Dermis microvascular lymphatic vessel endothelial cell (primary cell): ENCODE measurements around the gene TSPAN32. TPM values are rescaled to one million over a fixed set of nuclear protein-coding genes. Genes with fewer than 3 reads are reported as not detected.

Experiments
- DNase-seq, 2 donors: peaks; one replicate each; pipeline versions ENCODE4 v3.0.0 to v3.0.0-alpha.2; 2010; ENCODE audit warnings: low read depth in 2 of 2
- total RNA-seq: library from RNA; depleted of rRNA; stranded (reverse); fragments of >200 nt; gene quantifications from 2 replicates; pipeline ENCODE4 v1.2.1, GENCODE V29; 2014

Gene TSPAN32
- total RNA-seq, 1 donor from 2014 or later = not detected

DNA sequence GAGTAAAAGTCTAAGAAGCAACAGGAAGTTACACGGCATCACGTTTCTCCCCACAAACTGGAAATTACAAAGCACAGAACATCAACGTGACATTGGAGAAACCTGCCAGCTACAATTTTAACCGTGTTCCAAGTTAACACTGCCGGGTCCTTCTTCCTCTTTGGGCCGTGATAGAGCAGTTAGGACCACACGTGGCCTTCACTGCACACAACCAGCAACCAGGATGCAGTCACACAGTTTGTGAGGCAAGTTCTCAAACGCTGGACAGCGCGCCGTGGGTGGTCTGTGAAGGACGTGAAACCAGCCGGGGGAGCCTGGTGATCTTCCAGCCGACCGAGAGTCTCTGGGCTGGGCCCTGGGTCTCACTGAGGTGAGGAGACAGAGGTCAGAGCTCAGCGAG is 14.7 kb upstream of the TSPAN32 start:
- no peak for DNase-seq

DNA sequence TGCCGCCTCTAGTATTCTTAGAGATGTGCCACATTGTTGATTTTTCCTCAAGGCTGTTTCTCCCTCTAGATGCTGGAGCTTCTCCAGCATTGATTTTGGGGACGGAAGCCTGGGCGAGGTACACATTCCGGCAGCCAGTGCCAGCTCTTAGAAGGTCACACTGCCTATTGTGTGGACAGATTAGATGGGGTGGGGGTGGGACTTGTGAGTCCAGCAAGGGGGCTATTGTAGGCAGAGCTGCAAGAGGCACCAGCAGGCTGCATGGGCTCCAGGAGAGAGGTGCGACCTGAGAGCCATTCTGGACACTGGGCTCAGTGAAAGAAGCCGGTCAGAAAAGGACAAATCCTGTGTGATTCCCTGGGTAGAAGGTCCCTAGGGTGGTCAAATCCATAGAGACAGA is 12.5 kb upstream of the TSPAN32 start:
- no peak for DNase-seq

DNA sequence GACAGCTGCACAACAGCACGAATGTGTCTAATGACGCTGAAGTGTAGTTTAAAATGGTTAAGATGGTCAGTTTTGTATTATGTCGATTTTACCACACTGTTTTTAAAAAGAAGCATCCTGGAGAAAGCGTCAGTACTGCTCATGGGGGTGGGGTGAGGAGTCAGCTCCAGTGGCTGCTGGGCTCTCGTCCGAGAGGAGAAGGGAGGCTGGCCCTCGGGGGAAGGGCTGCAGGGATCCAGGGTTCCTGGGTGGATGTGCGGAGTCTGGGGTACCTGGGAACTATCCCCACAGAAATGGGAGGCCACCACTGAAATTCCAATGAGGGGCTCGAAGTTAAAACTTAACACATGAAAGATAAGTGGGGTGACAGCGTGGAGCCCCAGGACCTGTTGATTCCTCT is 12.0 kb upstream of the TSPAN32 start:
- DNase-seq = no peak

DNA sequence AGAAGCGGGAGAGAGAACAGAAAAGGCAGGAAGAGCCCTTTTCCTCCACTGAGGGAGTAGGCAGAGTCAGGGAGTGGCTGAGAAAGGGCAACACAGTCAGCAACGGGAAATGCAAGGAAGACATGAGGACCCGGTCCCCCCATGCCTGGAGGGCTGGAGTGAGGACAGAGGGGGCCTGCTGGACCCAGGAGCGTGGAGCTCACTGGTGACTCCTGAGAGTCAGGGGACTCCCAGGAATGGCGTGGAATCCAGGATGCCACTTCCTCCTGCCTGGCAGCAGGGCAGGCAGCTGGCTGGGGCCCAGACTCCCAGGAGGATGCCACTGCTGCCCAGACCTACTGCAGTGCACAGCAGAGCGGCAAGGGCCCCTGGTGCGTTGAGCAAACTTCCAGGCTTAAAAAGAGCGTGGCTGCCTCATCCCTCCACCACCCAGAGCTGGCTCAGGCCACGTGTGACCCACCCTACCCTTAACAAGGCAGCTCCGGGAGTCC is 11.4 kb upstream of the TSPAN32 start:
- no peak for DNase-seq

DNA sequence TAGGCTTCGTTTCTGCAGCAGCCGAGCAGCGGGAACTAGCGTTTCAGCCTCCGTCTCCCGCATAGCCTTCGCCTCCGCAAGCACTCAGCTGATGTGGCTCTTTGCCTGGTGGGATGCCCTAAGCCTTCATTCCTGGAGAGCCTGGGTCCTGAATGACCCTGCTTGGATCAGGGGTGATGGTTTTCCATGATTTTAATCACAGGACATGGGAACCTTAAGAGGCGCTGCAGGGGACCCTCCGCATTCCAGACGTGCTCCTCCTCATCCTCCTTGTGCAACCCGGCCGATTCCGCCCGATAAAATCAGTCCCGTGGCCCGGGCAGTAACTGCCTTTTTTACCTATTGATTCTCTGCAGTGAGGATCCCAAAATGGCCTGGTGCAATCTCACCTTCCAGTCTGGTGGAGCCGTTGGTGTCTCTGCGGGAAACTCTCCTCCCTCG is 8.3 kb upstream of the TSPAN32 start:
- no peak for DNase-seq

DNA sequence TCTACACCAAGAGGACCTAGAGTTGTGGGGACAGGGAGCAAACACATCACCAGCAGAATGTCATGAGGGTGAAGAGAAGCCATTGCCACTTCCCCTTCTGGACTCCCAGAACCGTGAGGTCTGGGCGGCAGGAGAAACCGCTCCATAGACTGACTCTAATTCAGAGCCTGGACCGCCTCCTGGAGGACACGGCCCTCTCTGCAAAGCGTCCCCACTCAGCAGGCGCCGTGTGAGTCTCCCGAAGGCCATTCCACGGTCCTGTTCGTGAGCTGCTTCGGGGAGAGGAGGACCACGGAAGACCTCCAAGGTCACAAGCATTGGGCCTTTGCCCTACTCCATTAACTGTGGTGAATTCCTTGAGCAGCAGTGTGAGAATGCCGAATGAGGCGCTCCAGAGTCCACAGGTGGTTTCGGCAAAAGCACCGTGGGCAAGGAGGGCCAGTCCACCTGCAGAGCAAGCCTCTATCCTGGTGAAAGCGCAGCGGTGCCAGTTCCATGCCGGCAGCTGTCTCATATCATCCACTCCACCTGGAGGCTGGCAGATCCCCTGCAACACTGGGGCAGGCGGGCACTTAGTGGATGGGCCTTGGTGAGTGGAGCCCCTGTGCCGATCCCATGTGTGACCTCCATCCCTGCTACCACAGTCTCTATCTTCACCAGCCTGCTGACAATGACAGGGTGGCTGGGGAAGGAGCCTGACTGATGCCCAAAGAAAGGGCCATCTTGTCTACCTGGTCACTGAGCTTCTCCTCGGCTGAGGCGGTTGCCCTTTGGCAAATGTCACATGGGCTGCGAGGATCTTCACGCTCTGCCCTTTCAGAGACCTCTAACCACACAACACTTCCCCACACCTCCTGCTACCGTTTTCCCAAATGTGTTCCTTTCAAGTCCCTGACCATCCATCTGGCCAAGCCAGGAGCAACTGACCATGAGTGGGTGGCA is 7.6 kb upstream of the TSPAN32 start:
- no peak for DNase-seq

DNA sequence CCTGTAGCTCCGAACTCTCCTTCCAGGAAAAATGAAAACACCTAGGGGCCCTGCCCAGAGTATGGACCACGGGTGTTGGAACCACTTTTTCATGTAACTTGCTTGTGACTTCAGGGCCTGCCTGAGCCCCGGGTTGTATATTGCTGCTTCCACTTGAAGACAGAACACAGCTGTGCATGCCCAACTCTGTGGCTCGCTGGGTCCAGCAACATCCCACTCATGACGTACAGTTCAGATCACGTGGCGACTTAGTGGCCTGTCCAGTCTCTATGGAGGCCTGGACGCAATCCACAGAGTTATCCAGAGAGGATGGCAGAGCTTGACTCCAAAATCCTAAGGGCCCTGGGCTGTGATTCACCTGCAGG is 6.9 kb upstream of the TSPAN32 start:
- no peak for DNase-seq

DNA sequence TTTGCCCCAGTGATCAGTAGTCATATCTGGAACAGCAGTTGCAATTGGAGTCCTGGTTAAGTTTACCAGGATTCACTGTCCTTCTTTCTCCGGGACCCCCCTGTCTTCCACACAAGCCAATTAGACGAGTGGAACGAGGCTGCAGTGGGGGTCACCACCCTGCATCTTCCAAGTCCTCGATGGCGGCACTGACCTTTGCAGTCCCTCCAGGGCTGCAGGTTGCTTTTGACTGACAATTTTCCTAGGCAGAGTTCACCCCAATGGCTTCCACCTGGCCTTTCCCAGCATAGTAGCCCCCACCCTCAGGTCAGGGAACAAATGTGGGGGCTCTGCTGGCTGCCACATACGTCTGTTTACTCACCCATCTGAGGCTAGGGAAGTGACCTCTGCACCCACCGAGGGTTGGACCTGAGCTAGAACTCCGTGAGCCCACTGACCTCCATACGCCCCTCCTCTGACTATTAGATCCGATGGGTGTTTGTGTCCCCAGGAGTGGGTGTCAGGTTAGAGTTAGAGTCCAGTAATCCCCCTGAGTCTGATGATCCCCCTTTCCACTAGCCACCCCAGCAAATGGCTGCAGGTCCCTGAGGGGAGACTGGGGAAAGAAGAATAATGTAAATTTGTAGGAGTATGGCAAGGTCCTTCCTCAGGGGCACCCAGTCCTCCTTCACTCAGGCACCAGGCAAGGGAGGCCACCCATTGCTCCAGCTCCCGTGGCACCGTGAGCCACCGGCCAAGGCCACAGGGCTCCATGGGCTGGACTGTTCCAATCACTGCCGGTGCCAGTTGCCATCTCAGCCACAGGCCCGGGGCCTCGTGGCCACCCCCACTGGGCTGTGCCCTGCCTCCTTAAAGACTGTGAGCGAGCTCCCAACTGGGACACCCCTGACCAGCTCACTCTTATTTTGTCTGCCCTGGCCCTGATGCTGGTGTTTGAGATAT is 5.6 kb upstream of the TSPAN32 start:
- DNase-seq = no peak

DNA sequence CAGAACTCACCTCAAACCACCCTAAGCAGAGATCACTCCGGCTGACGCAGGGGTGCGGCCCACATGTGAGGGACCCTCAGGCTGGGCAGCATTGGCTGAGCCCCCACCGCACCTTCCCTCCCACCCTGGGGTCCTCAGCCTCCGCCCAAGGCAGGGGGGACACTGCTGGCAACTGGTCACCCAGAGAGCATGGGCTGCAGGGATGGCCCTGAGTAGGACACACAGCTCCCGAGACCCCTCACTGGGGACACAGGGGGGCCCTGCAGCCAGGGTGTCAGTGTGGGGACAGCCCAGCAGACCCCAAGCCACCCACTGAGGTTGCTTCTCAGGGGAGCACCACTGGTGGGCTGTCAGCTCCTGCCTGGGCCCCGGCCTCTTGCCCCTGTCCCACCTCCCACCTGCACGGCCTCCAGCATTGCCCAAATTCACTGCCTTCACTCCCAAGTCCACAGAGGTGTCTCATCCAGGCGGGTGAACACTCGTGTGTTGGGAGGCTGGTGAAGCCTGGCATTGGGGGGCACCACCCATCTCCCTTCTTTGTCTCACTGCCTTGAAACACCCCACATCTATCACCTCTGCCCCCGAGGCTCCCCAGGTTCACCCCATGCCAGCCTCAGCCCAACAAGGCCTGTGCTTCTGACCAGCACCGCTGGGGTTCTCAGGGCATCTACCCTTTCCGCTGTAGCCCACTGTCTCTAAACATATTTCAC is 4.7 kb upstream of the TSPAN32 start:
- DNase-seq = no peak

DNA sequence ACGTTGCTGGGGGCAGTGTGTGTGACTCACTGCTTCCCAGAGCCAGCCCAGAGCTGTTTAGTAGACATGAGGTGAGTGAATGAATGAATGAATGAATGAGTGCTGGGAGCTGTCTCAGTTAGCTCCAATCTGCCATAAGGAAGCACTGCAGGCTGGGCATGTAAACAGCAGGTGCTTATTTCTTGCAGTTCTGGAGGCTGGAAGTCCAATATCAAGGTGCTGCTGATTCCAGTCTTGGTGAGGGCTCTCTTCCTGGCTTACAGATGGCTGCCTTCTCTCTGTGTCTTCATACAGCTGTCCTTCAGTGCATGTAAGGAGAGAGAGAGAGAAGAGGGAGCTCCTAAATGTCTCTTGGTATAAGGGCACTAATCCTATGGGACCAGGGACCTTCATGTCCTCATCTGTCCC is 4.2 kb upstream of the TSPAN32 start:
- no peak for DNase-seq

DNA sequence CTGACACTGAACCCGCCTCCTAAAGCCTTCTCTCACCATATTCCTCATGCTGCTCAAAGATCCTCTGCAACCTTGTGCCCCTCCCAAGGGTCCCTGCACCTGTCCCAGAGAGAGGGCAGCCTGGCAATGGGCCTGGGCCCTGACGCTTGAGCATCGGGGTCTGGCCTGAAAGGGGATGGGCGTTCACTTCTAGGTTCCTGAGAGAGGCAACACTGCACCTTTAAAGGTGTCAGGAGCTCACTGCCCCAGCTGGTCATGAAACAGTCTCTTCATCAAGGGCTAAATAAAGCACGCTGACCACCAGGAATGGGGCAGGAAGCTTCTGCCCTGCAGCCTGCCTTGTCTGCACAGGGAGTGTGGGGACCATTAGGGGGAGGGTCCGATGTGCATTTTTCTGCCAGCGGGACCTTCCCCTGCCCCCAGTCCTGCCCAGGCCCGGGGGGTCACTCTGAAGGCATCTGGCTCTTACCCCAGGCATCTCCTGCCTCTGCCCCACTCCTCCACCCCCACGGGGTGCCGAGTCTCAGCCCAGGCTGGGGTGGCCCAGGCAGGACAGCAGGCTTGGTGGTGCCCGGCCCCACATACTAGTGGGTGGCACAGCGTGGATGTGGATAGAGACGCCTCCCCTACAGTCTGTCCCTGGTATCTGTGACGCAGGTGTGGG is 3.5 kb upstream of the TSPAN32 start:
- DNase-seq = no peak

DNA sequence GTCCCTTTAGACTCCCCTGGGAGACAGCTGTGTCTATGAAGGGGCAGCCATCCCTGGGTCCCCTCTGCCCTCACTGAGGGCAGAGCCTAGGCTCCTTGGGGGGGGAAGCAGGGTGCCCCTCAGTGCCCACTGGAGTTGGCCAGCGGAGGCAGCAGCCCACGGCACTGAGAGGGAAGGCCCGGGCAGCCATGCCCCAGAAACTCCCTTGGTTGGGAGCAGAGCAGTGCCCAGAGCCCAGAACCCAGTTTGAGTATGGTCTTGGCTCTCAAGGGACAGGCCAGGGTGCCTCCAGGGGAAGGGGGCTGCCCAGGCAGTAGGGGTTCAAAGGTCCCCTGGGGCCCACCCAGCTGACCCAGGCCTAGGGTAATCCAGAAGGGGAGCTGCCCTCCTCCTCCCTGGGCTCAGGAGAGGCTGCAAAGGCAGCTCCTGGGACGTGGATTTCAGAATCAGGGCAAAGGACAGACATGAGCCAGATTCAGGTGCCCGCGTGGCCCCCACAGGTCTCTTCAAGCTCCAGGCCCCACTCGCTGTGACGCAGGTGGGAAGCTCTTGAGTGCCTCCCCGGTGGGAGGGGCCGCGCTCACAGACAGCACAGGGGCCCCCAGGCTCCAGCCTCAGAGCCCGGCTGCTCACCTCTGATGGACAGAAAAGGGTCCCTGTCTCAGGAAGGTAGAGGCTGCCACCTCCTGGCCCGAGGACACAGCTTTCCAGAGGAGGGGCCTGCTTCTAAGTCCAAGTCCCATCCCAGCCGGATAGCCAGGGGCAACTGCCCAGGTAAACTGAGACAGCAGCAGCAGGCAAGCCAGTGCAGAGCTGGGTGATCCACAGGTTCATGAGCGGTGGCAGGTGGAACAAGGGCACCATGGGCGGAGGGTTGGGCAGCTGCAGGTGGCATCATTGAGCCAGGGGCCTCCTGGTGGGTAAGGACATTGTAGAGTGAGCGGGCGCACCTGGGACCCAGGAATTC is 2.7 kb upstream of the TSPAN32 start:
- no peak for DNase-seq

DNA sequence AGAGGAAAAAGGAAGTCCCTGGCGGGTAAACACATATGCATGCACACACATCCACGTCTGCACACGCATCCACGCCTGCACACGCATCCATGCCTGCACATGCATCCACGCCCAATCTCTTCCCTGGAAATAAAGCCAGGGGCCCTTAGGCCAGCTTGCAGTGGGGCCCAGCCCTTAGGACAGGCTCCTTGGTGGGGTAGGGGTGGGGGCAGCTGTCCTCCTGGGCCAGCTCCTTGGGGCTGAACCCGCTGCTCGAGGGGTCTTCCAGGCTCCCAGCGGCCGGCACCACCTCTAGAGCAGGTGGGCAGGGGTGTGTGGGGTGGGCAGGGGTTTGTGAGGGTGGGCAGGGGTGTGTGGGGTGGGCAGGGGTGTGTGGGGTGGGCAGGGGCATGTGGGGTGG is 2.0 kb upstream of the TSPAN32 start:
- DNase-seq = no peak

DNA sequence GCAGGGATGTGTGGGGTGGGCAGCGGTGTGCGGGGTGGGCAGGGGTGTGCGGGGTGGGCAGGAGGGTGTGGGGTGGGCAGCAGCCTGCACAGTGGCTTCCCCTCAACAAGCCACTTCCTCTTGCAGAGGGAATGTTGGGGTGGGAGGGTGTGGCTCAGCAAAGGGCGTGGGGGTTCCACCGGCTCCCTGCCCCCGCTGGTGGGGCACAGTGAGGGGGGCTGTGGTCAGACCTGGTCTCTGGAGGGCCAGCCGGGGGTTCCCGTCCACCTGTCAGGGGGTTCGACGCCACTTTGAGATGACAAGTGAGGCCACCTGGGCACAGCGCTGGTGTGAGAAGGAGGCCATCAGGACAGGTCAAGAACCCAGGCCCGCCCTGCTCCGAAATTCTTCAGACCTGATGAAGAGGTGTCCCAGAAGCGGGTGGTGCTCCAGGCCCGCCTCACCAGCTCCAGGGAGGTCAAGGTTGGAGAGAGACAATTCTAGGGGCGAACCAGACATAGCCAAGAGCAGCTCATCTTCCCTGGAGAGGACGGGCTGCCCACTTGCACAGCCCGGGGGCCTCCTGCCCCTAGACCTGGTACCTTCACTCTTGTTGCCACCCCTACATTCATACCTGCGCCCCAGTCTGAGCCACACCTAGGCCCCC is 1.4 kb upstream of the TSPAN32 start:
- no peak for DNase-seq

DNA sequence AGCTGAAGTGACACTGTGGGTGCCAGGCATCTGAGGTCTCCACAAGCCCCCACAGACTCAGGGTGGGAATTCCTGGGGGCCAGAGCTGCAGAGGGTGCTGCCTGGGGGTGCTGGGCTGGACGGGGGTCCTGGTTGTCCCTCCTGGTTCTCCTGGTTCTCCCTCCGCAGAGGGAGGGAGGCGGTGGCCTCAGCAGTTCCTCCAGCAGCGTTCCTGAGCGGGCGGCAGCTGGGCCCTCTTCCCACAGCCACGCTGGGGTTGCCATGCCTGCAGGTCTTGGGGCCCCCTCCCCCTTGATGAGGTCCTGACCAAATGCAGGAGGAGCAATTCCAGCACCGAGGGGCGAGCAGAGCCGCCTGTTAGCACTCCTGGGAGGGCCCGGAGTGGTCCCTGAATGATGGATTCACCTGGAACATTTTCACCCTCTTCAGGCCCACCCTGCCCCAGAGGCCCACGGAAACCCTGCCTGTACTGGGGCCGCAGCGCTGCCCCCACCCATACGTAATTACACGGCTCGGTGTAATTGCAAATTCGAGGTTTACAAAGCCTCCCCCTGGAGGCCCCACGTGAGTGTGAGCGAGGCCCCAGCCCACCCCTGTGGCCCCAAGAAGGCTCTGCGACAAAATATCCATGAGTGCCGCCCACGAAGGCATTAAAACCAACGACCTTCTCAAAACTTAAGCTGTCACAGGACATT is 730 bp upstream of the TSPAN32 start:
- DNase-seq = no peak

DNA sequence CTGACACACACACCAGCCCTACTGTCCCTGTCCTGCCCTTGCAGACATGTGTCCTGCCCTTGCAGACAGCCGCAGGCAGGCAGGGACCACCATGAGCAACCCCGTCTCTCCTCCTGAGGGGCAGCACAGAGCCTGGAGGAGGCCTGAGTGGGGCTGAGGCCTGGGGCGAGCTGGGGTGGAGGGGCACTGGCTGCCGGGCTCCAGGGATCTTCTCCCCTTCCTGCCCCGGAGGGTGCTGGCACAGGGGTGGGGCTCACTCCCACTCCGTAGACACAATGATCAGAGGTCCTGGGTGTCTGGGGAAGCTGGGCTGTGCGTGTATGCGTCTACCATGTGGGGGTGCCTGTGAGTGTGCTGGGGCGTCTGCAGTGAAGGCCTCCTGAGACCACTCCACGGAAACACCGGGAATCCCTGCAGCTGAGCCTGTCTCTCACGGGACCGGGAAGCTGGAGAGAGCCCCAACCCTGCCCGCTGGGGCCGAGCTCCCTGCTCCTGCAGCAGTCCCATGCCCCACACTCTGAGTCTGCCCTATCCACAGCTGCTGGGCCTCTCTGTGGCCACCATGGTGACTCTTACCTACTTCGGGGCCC is 588 bp downstream of the TSPAN32 start:
- no peak for DNase-seq

DNA sequence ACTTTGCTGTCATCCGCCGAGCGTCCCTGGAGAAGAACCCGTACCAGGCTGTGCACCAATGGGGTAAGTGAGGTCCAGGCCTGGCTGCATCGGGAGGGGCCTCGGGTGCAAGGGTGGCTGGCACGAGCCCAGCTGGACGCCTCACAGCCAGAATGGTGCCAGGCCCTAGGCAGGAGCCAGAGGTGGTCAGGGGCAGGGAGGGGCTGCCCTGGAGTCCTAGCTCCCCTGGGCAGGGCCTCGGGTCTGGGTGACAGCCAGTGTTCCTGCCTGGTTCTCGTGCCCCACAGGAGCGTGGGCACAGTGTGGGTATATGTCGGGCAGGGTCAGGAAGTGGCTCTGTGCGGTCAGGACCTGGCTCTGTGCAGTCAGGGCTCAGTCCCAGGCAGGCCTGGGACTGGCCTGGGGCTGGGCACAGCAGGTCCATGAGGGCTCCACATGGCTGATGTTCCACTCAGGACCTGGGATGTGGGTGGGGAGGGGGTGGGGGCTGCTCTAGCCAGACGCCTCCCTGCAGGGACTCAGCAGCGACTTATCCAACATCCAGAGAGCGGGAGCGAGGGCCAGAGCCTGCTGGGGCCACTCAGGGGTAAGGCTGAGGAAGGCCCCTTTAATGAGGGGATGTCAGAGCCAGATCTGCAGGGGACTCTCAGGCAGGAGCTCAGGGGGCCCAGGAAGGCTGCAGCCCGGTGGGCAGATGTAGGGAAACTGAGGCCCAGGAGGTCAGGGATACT is 1.2 kb downstream of the TSPAN32 start:
- DNase-seq = no peak
